SK-N-MC (cell line): ENCODE data around the gene MMRN1.

Experiments used
- EZH2 ChIP-seq: fragments of 200-600 bp; sonication (generic); IDR thresholded peaks from one replicate; pipeline ENCODE4 v1.6.1; 2017; ENCODE audit warnings: antibody characterized with exemption
- POLR2AphosphoS5 ChIP-seq: IDR thresholded peaks from 2 replicates; pipeline ENCODE4 v1.6.1; 2012; ENCODE audit warnings: mild to moderate bottlenecking, low read depth, low read length, borderline replicate concordance

- TF ChIP-seq EZH2 (no peak), POLR2AphosphoS5 (no peak)
Measured at GRCh38 chr4:89992744-89993143, 98.1 kb downstream of the MMRN1 start.
